ENCODE data around the gene PCSK5. TPM values are rescaled to one million over a fixed set of nuclear protein-coding genes. Genes with fewer than 3 reads are reported as not detected.

The PCSK5 gene
- polyA plus RNA-seq, 3 donors = 4.8 to 13.0 (median 7.1) TPM

- Mint-ChIP-seq H3K27ac (no peak overlapping the region), H3K9me3 (no peaks in the 10 kb centered on the region), H3K27me3 (ENCODE audit: low read depth in 3 of 3) (no peaks in the 10 kb centered on the region), H3K4me3 (no peak overlapping the region), H3K4me1 (peaks cover 7% of the 10 kb centered on the region), H3K36me3 (no peaks in the 10 kb centered on the region)
- Histone ChIP-seq H3K9me3 (replicated peaks in 1 of 2; ENCODE audit: control insufficient read depth in 1 of 2, insufficient read depth in 1 of 2, low read length in 2 of 2) (no peaks in the 10 kb centered on the region), H3K27me3 (ENCODE audit: control insufficient read depth in 2 of 2, insufficient read depth in 2 of 2, low read length in 2 of 2) (no peaks in the 10 kb centered on the region), H4K20me1 (ENCODE audit: insufficient read depth, low read length) (peaks cover 17% of the 10 kb centered on the region), H3K4me2 (replicated peaks; ENCODE audit: extremely low read depth, low read length, poor library complexity, severe bottlenecking) (no peak overlapping the region), H3K79me2 (ENCODE audit: insufficient read depth, low read length) (no peaks in the 10 kb centered on the region), H3K9ac (ENCODE audit: insufficient read depth, low read length, poor library complexity, severe bottlenecking) (no peak overlapping the region), H2AFZ (ENCODE audit: insufficient read depth, low read depth, low read length, poor library complexity, severe bottlenecking) (no peak overlapping the region), H3K4me3 (replicated peaks in 1 of 3; ENCODE audit: low read depth in 2 of 3, low read length in 3 of 3) (no peak overlapping the region), H3K36me3 (replicated peaks in 1 of 2; ENCODE audit: control insufficient read depth in 1 of 2, insufficient read depth in 2 of 2, low read length in 2 of 2) (no peaks in the 10 kb centered on the region), H3K27ac (ENCODE audit: low read depth in 1 of 2, low read length in 2 of 2) (no peak overlapping the region), H3K4me1 (ENCODE audit: control insufficient read depth in 1 of 2, insufficient read depth in 2 of 2, low read length in 2 of 2) (no peaks in the 10 kb centered on the region)
- DNase-seq = no peak
- WGBS (ENCODE audit: insufficient coverage) = 100% methylated on average over 2 of the region's 4 CpGs
- intact Hi-C loops (cut with micrococcal nuclease) = no loop called here
- TF ChIP-seq CTCF (IDR thresholded peaks at IDR 0.05) = no peak
Observed at GRCh38 chr9:75979362-75979761, 88.9 kb downstream of the PCSK5 start.

- no peaks in the 10 kb centered on the region for H3K27me3 ChIP-seq (ENCODE audit: control insufficient read depth in 2 of 2, insufficient read depth in 2 of 2, low read length in 2 of 2)
- H3K4me1 ChIP-seq (ENCODE audit: control insufficient read depth in 1 of 2, insufficient read depth in 2 of 2, low read length in 2 of 2) = no peaks in the 10 kb centered on the region
- intact Hi-C loops (cut with micrococcal nuclease) = no loop called here
- no peak for TF ChIP-seq CTCF (IDR thresholded peaks at IDR 0.05)
- no peaks in the 10 kb centered on the region for H3K27me3 Mint-ChIP-seq (ENCODE audit: low read depth in 3 of 3)
- peaks cover 4% of the 10 kb centered on the region for H4K20me1 ChIP-seq (ENCODE audit: insufficient read depth, low read length)
- 88% methylated on average over 2 of the region's 4 CpGs for WGBS (ENCODE audit: insufficient coverage)
- no peak overlapping the region for H3K9ac ChIP-seq (ENCODE audit: insufficient read depth, low read length, poor library complexity, severe bottlenecking)
- no peak overlapping the region for H2AFZ ChIP-seq (ENCODE audit: insufficient read depth, low read depth, low read length, poor library complexity, severe bottlenecking)
- H3K27ac Mint-ChIP-seq = no peak overlapping the region
- no peak overlapping the region for H3K27ac ChIP-seq (ENCODE audit: low read depth in 1 of 2, low read length in 2 of 2)
- peaks cover 21 to 22% of the 10 kb centered on the region in 2 donors for H3K36me3 Mint-ChIP-seq
- H3K9me3 Mint-ChIP-seq = peaks cover 0 to 2% (median 0%) of the 10 kb centered on the region in 7 donors
- peaks cover 0 to 25% of the 10 kb centered on the region in 2 donors for H3K36me3 ChIP-seq (replicated peaks in 1 of 2; ENCODE audit: control insufficient read depth in 1 of 2, insufficient read depth in 2 of 2, low read length in 2 of 2)
- no peaks in the 10 kb centered on the region for H3K9me3 ChIP-seq (replicated peaks in 1 of 2; ENCODE audit: control insufficient read depth in 1 of 2, insufficient read depth in 1 of 2, low read length in 2 of 2)
- H3K79me2 ChIP-seq (ENCODE audit: insufficient read depth, low read length) = no peaks in the 10 kb centered on the region
- H3K4me3 Mint-ChIP-seq = no peak overlapping the region
- H3K4me3 ChIP-seq (replicated peaks in 1 of 3; ENCODE audit: low read depth in 2 of 3, low read length in 3 of 3) = no peak overlapping the region
- H3K4me2 ChIP-seq (replicated peaks; ENCODE audit: extremely low read depth, low read length, poor library complexity, severe bottlenecking) = no peak overlapping the region
- no peak for DNase-seq
- H3K4me1 Mint-ChIP-seq = peaks cover 7% of the 10 kb centered on the region
Observed at GRCh38 chr9:75983319-75984045, 93.0 kb downstream of the PCSK5 start.
